SJSA1 (cell line): ENCODE results near the gene AEN. TPM values are rescaled to one million over a fixed set of nuclear protein-coding genes. Genes with fewer than 3 reads are reported as not detected.
"Not testable (repeated sequence)": the region's sequence is repeated elsewhere in the genome, so short reads cannot be mapped to it uniquely, and the experiment has no call there.

ENCODE experiments used
- DNase-seq, 2 experiments: peaks; one replicate each; pipeline ENCODE4 v3.0.0-alpha.2; 2015 to 2020; ENCODE audit warnings: low spot score in 2 of 2, low read depth in 1 of 2
- H3K27ac ChIP-seq: fragments of 250-450 bp; sonication (Bioruptor Pico); 2 replicates; pipeline ENCODE4 v1.5.1; 2020; ENCODE audit warnings: mild to moderate bottlenecking, moderate library complexity
- H3K27me3 ChIP-seq: fragments of 250-450 bp; sonication (Bioruptor Pico); replicated peaks from 2 replicates; pipeline ENCODE4 v1.5.1; 2020; ENCODE audit warnings: mild to moderate bottlenecking, moderate library complexity
- H3K36me3 ChIP-seq: fragments of 250-450 bp; sonication (Bioruptor Pico); 2 replicates; pipeline ENCODE4 v1.5.1; 2020; ENCODE audit warnings: mild to moderate bottlenecking
- H3K4me1 ChIP-seq: fragments of 250-450 bp; sonication (Bioruptor Pico); replicated peaks from 2 replicates; pipeline ENCODE4 v1.6.1; 2021; ENCODE audit warnings: mild to moderate bottlenecking
- H3K4me3 ChIP-seq: fragments of 250-450 bp; sonication (Bioruptor Pico); 2 replicates; pipeline ENCODE4 v1.5.1; 2020; ENCODE audit warnings: mild to moderate bottlenecking
- H3K9me3 ChIP-seq: fragments of 250-450 bp; sonication (Bioruptor Pico); replicated peaks from 2 replicates; pipeline ENCODE4 v1.5.1; 2020; ENCODE audit warnings: mild to moderate bottlenecking
- total RNA-seq: library from RNA; depleted of rRNA; stranded (reverse); fragments of >200 nt; shearing (Covaris generic); gene quantifications from 2 replicates; pipeline ENCODE4 v1.2.3, GENCODE V29; 2014

Gene AEN
- total RNA-seq, 1 experiment from 2014 or later: 56.2 TPM

DNA sequence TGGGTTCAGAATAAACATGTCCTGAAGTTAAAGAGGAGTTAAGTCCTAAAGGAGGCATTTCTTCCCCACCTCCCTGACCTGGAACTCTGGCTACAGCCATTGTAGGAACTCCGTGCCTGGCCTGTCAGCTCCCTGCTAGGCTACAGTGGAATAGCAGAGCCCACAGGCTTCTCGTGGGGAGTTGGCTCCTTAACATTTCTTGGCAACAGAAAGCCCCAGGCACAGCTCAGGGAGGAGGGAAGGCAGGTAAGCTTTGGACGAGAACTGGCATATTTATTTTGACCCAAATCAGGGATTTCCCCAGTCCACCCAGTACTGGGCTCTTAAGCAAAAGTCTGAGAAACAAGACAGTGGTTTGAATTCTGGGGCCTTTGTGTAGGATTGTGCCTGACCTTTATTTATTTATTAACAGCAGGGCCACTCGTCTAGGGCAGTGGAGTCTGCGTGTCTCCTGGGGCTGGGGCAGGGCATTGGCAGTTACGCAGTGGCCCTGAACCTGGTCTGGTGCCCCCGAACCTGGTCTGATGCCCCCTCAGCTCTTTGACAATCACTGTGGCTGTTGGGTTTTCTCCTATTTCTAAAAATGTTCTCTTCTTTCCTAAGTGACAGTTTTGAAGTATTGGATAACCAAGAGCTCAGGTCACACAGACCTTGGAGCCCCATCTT lies 9.8 kb downstream of the AEN start:
- H3K9me3 ChIP-seq: no peaks in the 10 kb centered on the region
- H3K4me1 ChIP-seq: no peaks in the 10 kb centered on the region
- no peak overlapping the region for H3K27ac ChIP-seq
- no peaks in the 10 kb centered on the region for H3K27me3 ChIP-seq
- peaks cover 95% of the 10 kb centered on the region for H3K36me3 ChIP-seq
- no peak overlapping the region for H3K4me3 ChIP-seq
- DNase-seq: no peak

DNA sequence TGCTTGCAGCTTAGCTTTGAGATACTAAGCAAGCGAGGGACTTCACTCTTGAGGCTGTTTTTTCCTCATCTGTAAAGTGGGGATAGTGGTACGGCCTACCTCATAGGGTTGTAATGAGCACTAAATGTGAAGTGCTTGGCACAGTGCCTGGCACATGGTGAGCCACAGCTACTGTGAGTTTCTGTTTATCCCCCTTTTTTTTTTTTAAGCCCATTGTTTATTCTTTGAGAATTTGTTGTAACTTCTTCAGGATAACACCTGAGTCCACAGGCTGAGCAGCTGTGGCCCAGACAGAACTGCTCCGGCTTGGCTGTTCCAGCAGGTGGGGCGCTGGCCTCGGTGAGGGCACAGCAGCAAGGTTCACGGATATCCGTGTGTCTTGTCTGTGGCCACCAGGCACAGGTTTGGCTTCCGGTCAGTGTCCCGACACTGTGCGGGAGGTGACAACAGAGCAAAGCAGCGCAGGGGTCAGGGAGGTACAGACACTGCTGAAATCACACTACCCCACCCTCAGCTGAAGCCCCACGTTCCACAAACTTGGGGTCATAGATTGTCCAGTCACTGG lies 10.4 kb downstream of the AEN start:
- H3K4me1 ChIP-seq: no peaks in the 10 kb centered on the region
- no peak overlapping the region for H3K4me3 ChIP-seq
- no peak for DNase-seq
- no peaks in the 10 kb centered on the region for H3K27me3 ChIP-seq
- H3K36me3 ChIP-seq: peaks cover 90% of the 10 kb centered on the region
- no peaks in the 10 kb centered on the region for H3K9me3 ChIP-seq
- H3K27ac ChIP-seq: no peak overlapping the region

DNA sequence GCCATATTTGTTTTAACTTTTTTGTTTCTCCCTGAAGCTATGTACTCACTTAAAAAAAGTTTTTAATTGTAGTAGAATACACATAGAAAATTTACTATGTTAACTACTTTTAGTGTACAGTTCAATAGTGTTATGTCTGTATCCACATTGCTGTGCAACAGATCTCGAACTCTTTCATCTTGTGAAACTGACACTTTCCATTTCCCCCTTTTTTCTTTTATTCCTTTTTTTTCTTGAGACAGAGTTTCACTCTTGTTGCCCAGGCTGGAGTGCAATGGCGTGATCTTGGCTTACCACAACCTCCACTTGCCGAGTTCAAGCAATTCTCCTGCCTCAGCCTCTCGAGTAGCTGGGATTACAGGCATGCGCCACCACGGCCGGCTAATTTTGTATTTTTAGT lies 11.7 kb downstream of the AEN start:
- peaks cover 78% of the 10 kb centered on the region for H3K36me3 ChIP-seq
- not testable (repeated sequence) for H3K4me1 ChIP-seq, H3K27ac ChIP-seq, H3K4me3 ChIP-seq, DNase-seq, H3K27me3 ChIP-seq, H3K9me3 ChIP-seq

DNA sequence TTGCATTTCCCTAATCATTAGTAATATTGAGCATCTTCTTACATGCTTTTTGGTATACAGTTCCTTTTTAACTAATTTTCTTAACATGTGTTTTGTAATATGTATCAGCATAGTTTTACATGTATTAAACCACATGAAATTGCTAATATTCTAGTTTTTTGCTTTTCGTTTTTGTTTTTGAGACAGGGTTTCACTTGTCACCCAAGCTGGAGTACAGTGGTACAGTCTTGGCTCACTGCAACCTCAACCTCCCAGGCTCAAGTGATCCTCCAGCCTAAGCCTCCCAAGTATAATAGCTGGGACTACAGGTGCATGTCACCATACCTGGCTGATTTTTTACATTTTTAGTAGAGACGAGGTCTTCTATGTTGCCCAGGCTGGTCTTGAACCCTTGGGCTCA lies 13.3 kb downstream of the AEN start:
- Histone ChIP-seq H3K4me1 (peaks cover 13% of the 10 kb centered on the region), H3K27me3 (no peaks in the 10 kb centered on the region), H3K27ac (no peak overlapping the region), H3K36me3 (peaks cover 61% of the 10 kb centered on the region), H3K9me3 (no peaks in the 10 kb centered on the region), H3K4me3 (no peak overlapping the region)
- no peak for DNase-seq

DNA sequence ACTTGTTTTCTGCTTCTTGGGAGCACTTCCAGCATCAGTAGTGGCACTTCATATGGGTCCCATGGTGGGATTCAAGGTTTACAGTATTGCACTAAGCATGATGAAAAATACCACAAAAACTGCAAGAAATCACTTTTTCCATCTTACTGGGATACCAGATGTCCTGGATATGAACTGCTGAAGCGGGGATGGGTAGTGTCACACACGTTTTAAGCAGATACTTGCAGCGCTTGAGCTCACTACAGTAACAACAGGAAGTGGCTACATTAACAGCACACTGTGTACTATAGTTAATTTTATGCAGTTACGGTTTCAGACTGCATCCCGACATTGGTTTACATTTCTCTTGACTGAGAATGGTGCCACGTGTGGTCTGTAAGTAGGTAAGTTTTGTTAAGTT lies 14.2 kb downstream of the AEN start:
- no peak for DNase-seq
- H3K4me3 ChIP-seq: no peak overlapping the region
- H3K9me3 ChIP-seq: no peaks in the 10 kb centered on the region
- no peak overlapping the region for H3K27ac ChIP-seq
- no peaks in the 10 kb centered on the region for H3K27me3 ChIP-seq
- peaks cover 53% of the 10 kb centered on the region for H3K36me3 ChIP-seq
- H3K4me1 ChIP-seq: peaks cover 13% of the 10 kb centered on the region

DNA sequence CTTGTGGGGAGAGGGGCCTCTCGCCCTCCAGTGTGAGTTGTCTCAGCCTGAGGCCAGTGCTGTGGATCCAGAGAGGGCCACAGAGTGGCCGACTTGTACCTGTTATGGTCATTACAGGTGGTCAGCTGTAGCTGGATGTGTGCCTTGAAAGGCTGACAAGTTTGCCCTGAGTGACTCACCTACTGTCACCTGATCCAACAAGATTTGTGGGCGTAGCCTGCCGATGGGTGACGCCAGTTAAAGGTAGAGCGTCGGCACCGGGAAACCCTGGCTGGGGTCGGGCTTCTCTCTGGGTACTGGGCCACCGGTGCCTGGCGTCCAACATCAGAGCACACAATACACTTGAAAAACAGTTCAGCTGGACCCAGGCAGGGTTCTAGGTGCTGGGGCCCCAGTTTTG lies 14.9 kb downstream of the AEN start:
- DNase-seq: no peak
- no peaks in the 10 kb centered on the region for H3K27me3 ChIP-seq
- peaks cover 13% of the 10 kb centered on the region for H3K4me1 ChIP-seq
- no peaks in the 10 kb centered on the region for H3K9me3 ChIP-seq
- H3K36me3 ChIP-seq: peaks cover 45% of the 10 kb centered on the region
- no peak overlapping the region for H3K27ac ChIP-seq
- H3K4me3 ChIP-seq: no peak overlapping the region

DNA sequence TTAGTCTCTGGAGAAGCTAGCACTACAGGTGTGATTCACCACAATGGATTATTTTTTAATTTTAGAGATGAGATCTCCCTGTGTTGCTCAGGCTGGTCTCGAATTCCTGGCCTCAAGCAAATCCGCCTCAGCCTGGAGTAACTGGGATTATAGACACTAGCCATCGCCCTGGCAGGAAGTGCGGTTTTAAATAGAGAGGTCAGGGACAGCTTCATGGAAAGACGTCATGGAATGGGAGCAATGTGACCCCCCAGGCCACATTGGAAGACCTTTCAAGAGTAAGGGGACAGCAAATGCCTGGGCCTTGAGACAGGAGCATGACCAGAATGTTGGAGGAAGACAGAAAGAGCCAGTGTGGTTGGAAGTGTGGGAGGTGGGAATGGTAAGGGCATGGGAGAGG lies 15.5 kb downstream of the AEN start:
- no peak for DNase-seq
- no peak overlapping the region for H3K27ac ChIP-seq
- no peaks in the 10 kb centered on the region for H3K27me3 ChIP-seq

DNA sequence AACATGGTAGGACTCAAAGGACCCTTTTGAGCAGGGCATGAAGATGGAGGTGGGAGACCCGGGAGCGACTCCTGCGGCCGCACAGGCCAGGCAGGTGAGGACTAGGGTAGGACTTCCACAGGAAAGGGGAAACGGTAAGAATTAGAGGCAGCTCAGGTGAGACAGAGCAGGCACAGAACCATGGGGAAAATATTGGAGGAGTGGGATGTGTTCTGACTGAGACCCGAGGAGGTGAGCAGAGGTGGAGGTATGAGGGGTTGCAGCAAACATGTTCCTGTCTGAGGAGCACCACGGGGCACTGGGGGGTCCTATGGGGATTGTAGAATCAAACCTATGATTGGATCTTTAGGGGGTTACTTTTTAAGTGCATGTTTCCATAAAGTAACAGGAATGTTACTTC lies 16.3 kb downstream of the AEN start:
- Histone ChIP-seq H3K36me3 (peaks cover 31% of the 10 kb centered on the region), H3K27me3 (no peaks in the 10 kb centered on the region), H3K9me3 (no peaks in the 10 kb centered on the region), H3K4me1 (peaks cover 13% of the 10 kb centered on the region), H3K27ac (no peak overlapping the region), H3K4me3 (no peak overlapping the region)
- no peak for DNase-seq

More for the DNA sequence above, 15.5 kb downstream of the AEN start:
- Histone ChIP-seq H3K4me3 (no peak overlapping the region), H3K9me3 (no peaks in the 10 kb centered on the region), H3K36me3 (peaks cover 39% of the 10 kb centered on the region), H3K4me1 (peaks cover 13% of the 10 kb centered on the region)

DNA sequence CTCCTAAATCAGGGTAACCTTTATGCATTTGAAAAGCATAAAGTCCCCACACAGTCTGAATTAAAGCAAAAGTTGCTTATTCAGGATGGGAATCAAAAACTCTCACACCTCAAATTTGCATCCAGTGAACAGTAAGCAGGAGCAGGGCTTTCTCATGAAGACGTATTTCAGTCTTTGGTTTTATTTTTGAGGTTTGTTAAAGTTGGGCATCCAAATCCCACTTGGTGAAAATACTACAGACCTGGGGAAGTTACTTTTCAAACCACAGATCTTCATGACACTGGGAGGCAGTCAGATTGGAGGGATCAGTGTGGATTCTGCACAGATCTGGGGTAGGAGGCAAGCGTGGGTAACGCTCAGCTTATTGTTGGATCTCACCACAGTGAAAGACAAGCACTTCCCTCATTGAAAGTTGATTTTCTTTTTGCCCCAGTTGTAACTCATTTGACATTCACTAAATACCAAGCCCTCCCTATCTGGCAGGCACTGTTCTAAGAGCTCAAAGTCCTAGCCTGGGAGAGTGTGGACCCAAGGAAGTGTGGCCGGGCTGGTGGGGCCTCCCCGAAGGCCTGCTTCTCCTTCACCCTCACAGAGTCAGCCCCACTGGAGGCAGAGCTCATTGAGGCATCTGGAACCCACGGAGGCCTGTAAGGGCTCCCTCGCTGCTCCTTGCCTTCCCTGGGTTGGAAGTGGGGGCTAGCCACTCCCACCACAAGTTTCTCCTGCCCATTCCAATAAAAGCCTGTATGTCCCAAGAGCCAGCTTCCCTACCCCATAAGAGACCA lies 16.9 kb downstream of the AEN start:
- DNase-seq: peak in 1 of 2 experiments; percentile 14
- Histone ChIP-seq H3K4me3 (peak overlapping the region; percentile 40), H3K27ac (peak overlapping the region; percentile 83), H3K27me3 (no peaks in the 10 kb centered on the region), H3K9me3 (no peaks in the 10 kb centered on the region), H3K36me3 (peaks cover 25% of the 10 kb centered on the region), H3K4me1 (peaks cover 13% of the 10 kb centered on the region)

DNA sequence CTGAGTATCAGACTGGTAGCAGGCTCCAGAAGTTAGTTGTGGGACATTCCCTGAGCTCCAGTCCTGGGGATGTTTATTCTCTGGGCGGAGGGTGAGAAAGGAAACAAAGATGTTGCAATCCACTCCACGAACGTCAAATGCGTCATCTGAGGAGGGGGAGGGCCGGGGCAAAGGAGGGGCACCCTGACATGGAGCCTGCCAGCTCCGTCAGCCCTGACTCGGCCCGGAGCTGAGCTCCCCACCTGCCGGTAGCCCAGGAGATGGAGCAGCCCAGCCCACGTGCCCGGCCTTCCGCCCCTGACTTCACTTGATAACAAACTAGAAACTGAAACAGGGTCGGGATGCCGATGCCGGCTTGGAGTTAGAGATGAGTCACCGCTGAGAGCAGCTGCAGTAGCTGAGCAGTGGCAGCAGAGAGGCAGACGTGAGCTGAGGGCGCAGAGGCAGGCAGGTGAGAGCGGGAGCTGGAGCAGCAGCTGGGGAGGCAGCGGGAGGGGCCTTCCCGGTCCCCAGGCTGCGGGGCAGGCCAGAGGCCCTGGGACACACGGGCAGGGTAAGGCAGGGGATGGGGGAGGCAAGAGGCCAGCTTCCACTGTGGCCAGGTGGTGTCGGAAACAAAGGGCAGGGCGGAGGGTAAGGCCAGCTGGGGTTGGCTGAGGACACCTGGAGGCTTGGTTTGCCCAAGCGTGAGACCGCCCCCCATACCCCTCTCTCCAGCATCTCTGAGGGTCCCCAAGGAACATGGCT lies 17.7 kb downstream of the AEN start, which contains the start of gene ISG20:
Gene ISG20 (plus strand): TSS at position 391 of the 747 bp plus-strand sequence. CDS start 351 bp downstream, at position 742.
- Histone ChIP-seq H3K4me1 (peaks cover 13% of the 10 kb centered on the region), H3K27ac (peak within 1 kb of the TSS; percentile 83), H3K9me3 (no peaks in the 10 kb centered on the region), H3K4me3 (peak within 1 kb of the TSS; percentile 40), H3K36me3 (peaks cover 21% of the 10 kb centered on the region), H3K27me3 (no peaks in the 10 kb centered on the region)
- peak; percentile 92 to 94 for DNase-seq

DNA sequence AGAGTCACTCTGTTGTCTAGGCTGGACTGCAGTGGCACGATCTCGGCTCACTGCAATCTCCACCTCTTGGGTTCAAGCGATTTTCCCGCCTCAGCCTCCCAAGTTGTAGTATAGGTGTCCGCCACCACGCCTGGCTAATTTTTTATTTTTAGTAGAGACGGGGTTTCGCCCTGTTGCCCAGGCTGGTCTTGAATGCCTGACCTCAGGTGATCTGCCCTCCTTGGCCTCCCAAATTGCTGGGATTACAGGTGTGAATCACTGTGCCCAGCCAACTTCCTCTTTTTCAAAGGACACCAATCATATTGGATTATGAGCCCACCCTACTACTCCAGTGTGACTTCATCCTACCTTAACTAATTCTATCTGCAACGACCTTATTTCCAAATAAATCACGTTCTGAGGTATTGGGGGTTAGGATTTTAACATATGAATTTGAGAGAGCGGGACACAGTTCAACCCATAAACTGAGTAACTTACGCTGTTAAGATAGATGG lies 20.9 kb downstream of the AEN start:
- Histone ChIP-seq H3K27ac (no peak overlapping the region), H3K4me1 (peaks cover 13% of the 10 kb centered on the region), H3K9me3 (no peaks in the 10 kb centered on the region), H3K4me3 (no peak overlapping the region), H3K27me3 (no peaks in the 10 kb centered on the region), H3K36me3 (no peaks in the 10 kb centered on the region)
- DNase-seq: no peak

DNA sequence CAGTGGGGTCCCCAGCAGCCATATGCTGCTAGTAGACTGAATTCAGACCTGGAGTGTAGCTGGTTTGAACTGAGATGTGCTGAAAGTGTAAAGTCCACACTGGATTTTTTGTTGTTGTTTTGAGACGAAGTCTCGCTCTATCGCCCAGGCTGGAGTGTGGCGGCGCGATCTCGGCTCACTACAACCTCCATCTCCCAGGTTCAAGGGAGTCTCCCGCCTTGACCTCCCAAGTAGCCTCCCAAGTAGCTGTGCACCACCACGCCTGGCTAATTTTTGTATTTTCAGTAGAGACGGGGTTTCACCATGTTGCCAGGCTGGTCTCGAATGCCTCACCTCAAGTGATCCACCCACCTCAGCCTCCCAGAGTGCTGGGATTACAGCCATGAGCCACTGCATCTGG lies 21.4 kb downstream of the AEN start:
- not testable (repeated sequence) for DNase-seq, H3K27me3 ChIP-seq, H3K4me3 ChIP-seq, H3K36me3 ChIP-seq, H3K9me3 ChIP-seq, H3K27ac ChIP-seq
- H3K4me1 ChIP-seq: peaks cover 13% of the 10 kb centered on the region

DNA sequence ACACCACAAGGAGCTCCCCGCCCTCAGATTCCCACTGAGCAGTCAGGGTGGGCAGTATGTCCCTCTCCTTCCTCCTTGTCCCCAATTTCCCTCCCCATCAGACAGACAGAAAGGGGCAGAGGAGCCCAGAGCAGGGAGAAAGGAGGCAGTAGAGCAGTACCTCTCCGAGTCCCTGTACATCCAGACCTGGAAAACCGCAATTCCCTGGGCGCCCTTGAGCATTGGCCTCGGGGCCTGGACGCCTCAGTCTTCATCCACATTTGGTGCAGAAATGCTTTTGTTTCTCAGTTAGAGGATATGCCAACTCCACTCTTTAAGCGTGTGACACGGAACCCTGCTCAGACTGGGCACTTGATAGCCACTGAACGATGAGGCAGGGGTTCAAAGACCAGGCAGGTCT lies 23.6 kb downstream of the AEN start:
- H3K4me1 ChIP-seq: peaks cover 12% of the 10 kb centered on the region
- no peaks in the 10 kb centered on the region for H3K27me3 ChIP-seq
- H3K4me3 ChIP-seq: no peak overlapping the region
- no peaks in the 10 kb centered on the region for H3K9me3 ChIP-seq
- no peak overlapping the region for H3K27ac ChIP-seq
- H3K36me3 ChIP-seq: no peaks in the 10 kb centered on the region
- DNase-seq: no peak
